GM19193 (cell line): Measurements from ENCODE around the gene RAB31.

Experiments used
- POLR2A ChIP-seq: IDR thresholded peaks from 4 replicates; pipeline ENCODE4 v1.6.1; 2011; ENCODE audit not compliant: insufficient read depth, insufficient read length; ENCODE audit errors: extremely low read depth

RAB31 gene

GRCh38 chr18:9708057-9708433, at the start of gene RAB31:
RAB31 (plus strand) TSS chr18:9708301; CDS start chr18:9708406, 105 bp downstream.
- peak; percentile 65 for TF ChIP-seq POLR2A

- no peak for TF ChIP-seq POLR2A
These were observed 48.4 kb upstream of the RAB31 start for GRCh38 chr18:9659499-9660375.

- no peak for TF ChIP-seq POLR2A
These were observed 46.5 kb upstream of the RAB31 start for GRCh38 chr18:9661564-9661963.

GRCh38 chr18:9663377-9663776, 44.7 kb upstream of the RAB31 start:
- no peak for TF ChIP-seq POLR2A

- TF ChIP-seq POLR2A, result no peak
These were observed 42.8 kb upstream of the RAB31 start for GRCh38 chr18:9665314-9665713.

- no peak for TF ChIP-seq POLR2A
These were observed 41.6 kb upstream of the RAB31 start for GRCh38 chr18:9666548-9666947.

- TF ChIP-seq POLR2A, result no peak
These were observed 39.1 kb upstream of the RAB31 start for GRCh38 chr18:9669016-9669415.

GRCh38 chr18:9671214-9671613, 36.9 kb upstream of the RAB31 start:
- TF ChIP-seq POLR2A, result no peak

- TF ChIP-seq POLR2A, result no peak
These were observed 34.5 kb upstream of the RAB31 start for GRCh38 chr18:9673296-9674251.

GRCh38 chr18:9679125-9679524, 29.0 kb upstream of the RAB31 start:
- no peak for TF ChIP-seq POLR2A

- TF ChIP-seq POLR2A, result no peak
These were observed 26.9 kb upstream of the RAB31 start for GRCh38 chr18:9681217-9681616.

GRCh38 chr18:9682572-9682971, 25.5 kb upstream of the RAB31 start:
- TF ChIP-seq POLR2A, result no peak

GRCh38 chr18:9683418-9684396, 24.4 kb upstream of the RAB31 start:
- TF ChIP-seq POLR2A, result no peak

- no peak for TF ChIP-seq POLR2A
These were observed 23.1 kb upstream of the RAB31 start for GRCh38 chr18:9684881-9685614.
